ENCODE results near the gene GMDS. TPM values are rescaled to one million over a fixed set of nuclear protein-coding genes. Genes with fewer than 3 reads are reported as not detected.

GMDS gene
- total and polyA plus RNA-seq, 2 of the 8 experiments (the other 6 are each of a cell fraction or from before 2014, with no cell fraction given): 16.8 to 50.0 TPM

DNA sequence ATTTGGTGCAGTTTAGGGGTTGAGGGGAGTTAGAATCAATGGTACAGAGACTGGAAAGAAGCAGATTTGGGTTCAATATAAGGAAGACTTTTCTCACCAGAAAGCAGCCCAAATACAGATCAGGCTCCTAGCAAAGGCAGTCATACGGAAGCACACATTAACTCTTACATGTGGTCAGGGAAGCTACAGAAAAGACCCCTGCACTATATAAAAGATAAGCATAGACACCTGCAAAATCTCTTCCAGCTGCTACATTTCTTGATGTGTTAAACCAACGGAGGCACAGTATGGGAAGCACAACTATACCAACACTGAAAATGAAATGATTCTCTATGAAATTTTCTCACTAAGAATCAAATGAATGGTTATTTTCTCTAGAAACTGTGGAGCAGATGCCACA lies 150.8 kb downstream of the GMDS start:
- no peak overlapping the region for H2BK5ac ChIP-seq (ENCODE audit: low read depth, low read length)
- no peak overlapping the region for H2BK12ac ChIP-seq (ENCODE audit: low read depth, low read length)
- no peaks in the 10 kb centered on the region for H4K20me1 ChIP-seq (replicated peaks in 1 of 2; ENCODE audit: control insufficient read depth in 1 of 2, insufficient read depth in 2 of 2, low read length in 2 of 2)
- H4K91ac ChIP-seq (replicated peaks; ENCODE audit: insufficient read length, low read length): no peak overlapping the region
- no peak overlapping the region for H2BK20ac ChIP-seq (ENCODE audit: low read length)
- FAIRE-seq: no peak
- H3K23me2 ChIP-seq (ENCODE audit: low read depth, low read length): no peaks in the 10 kb centered on the region
- H4K5ac ChIP-seq (ENCODE audit: insufficient read length, low read depth, low read length): no peak overlapping the region
- no peak overlapping the region for H3K27ac ChIP-seq (ENCODE audit: low read depth, low read length)
- H3K79me1 ChIP-seq (ENCODE audit: low read depth, low read length): no peaks in the 10 kb centered on the region
- no peak for DNase-seq (ENCODE audit: low read depth in 1 of 2, low spot score in 2 of 2)
- H3K14ac ChIP-seq (ENCODE audit: insufficient read length): no peak overlapping the region
- H3K4me2 ChIP-seq (ENCODE audit: insufficient read depth in 1 of 2, low read depth in 2 of 2, low read length in 2 of 2): no peak overlapping the region
- H2BK15ac ChIP-seq (ENCODE audit: low read length): no peak overlapping the region
- no peak overlapping the region for H4K8ac ChIP-seq (ENCODE audit: extremely low read depth, insufficient read depth, low read length)
- no peak overlapping the region for H2AK5ac ChIP-seq (ENCODE audit: low read depth, low read length)
- no peak overlapping the region for H2AFZ ChIP-seq (ENCODE audit: low read length)
- H2BK120ac ChIP-seq (replicated peaks; ENCODE audit: low read depth, low read length): no peak overlapping the region
- no peak overlapping the region for H3K4me3 ChIP-seq (ENCODE audit: extremely low read depth in 1 of 4, insufficient read depth in 2 of 4, low read depth in 3 of 4, low read length in 4 of 4)
- no peak overlapping the region for H3K9ac ChIP-seq (replicated peaks in 1 of 4; ENCODE audit: extremely low read depth in 1 of 4, low read depth in 3 of 4, low read length in 3 of 4)
- H3K23ac ChIP-seq (ENCODE audit: insufficient read length): no peak overlapping the region
- H3K36me3 ChIP-seq (ENCODE audit: control insufficient read depth in 2 of 4, insufficient read depth in 4 of 4, low read length in 3 of 4): no peaks in the 10 kb centered on the region
- H3K27me3 ChIP-seq (replicated peaks in 1 of 4; ENCODE audit: control insufficient read depth in 3 of 4, extremely low read depth in 1 of 4, insufficient read depth in 3 of 4, low read length in 3 of 4): no peaks in the 10 kb centered on the region
- ChIA-PET POLR2A (ENCODE audit: partially characterized antibody) (interaction anchor here (0.6 kb wide), 1 partner anchor 20 kb away, joined by 3 read pairs; no protein-coding TSS in a partner anchor), CTCF (ENCODE audit: partially characterized antibody) (interaction anchor here (0.8 to 1.8 kb wide), 3 partner anchors 9 to 114 kb away, joined by 3 to 4 read pairs (median 3); no protein-coding TSS in a partner anchor)
- no peak overlapping the region for H3K18ac ChIP-seq (ENCODE audit: extremely low read depth, low read length)
- no peaks in the 10 kb centered on the region for H3K4me1 ChIP-seq (replicated peaks in 1 of 4; ENCODE audit: control insufficient read depth in 3 of 4, insufficient read depth in 4 of 4, low read length in 3 of 4)
- H3K9me3 ChIP-seq (ENCODE audit: insufficient read depth in 2 of 2, low read depth in 1 of 2, low read length in 1 of 2): no peaks in the 10 kb centered on the region
- no peak overlapping the region for H3K56ac ChIP-seq (replicated peaks; ENCODE audit: insufficient read length, low read depth, low read length)
- H3K4ac ChIP-seq (replicated peaks; ENCODE audit: insufficient read length, low read depth, low read length): no peak overlapping the region
- H3K79me2 ChIP-seq (ENCODE audit: control insufficient read depth in 1 of 2, insufficient read depth in 2 of 2, low read length in 2 of 2): no peaks in the 10 kb centered on the region
- 92% methylated on average over 2 of the region's 2 CpGs; no CpG with 5 or more reads in 1 of the 2 experiments for WGBS, 2 experiments (ENCODE audit: extremely low coverage in 1 of 2, insufficient coverage in 1 of 2, insufficient read length in 1 of 2, insufficient replicate concordance in 2 of 2, low coverage in 1 of 2, low lambda C conversion rate in 2 of 2, missing lambda C conversion rate in 1 of 2)
- TF ChIP-seq KDM1A (IDR thresholded peaks at IDR 0.05; ENCODE audit: borderline replicate concordance, low read length): no peak
- TF ChIP-seq SIRT6 (IDR thresholded peaks at IDR 0.05; ENCODE audit: low read length): no peak
- TF ChIP-seq CBX5 (IDR thresholded peaks at IDR 0.05; ENCODE audit: low read depth, low read length): no peak
- TF ChIP-seq, protein P1, sequence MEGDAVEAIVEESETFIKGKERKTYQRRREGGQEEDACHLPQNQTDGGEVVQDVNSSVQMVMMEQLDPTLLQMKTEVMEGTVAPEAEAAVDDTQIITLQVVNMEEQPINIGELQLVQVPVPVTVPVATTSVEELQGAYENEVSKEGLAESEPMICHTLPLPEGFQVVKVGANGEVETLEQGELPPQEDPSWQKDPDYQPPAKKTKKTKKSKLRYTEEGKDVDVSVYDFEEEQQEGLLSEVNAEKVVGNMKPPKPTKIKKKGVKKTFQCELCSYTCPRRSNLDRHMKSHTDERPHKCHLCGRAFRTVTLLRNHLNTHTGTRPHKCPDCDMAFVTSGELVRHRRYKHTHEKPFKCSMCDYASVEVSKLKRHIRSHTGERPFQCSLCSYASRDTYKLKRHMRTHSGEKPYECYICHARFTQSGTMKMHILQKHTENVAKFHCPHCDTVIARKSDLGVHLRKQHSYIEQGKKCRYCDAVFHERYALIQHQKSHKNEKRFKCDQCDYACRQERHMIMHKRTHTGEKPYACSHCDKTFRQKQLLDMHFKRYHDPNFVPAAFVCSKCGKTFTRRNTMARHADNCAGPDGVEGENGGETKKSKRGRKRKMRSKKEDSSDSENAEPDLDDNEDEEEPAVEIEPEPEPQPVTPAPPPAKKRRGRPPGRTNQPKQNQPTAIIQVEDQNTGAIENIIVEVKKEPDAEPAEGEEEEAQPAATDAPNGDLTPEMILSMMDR (IDR thresholded peaks at IDR 0.05; ENCODE audit: control extremely low read depth in 1 of 3, insufficient read depth in 1 of 3, low read depth in 1 of 3, low read length in 3 of 3): no peak
- TF ChIP-seq SP4 (IDR thresholded peaks at IDR 0.05; ENCODE audit: low read length): no peak
- no peak for TF ChIP-seq ASH2L (IDR thresholded peaks at IDR 0.05; ENCODE audit: low read length)
- TF ChIP-seq CHD2 (IDR thresholded peaks at IDR 0.05; ENCODE audit: low read length): no peak
- no peak for TF ChIP-seq HDAC6 (IDR thresholded peaks at IDR 0.05; ENCODE audit: low read depth, low read length)
- no peak for TF ChIP-seq FOSL1 (IDR thresholded peaks at IDR 0.05; ENCODE audit: insufficient read depth, low read depth, low read length)
- no peak for TF ChIP-seq TAF1 (IDR thresholded peaks at IDR 0.05; ENCODE audit: low read depth, low read length)
- no peak for TF ChIP-seq YY1 (IDR thresholded peaks at IDR 0.05; ENCODE audit: low read depth, low read length)
- no peak for TF ChIP-seq ZNF274 (IDR thresholded peaks at IDR 0.05; ENCODE audit: borderline replicate concordance, extremely low read depth, low read length)
